IPS-NIHi7 (cell line): ENCODE measurements around the gene SLC5A6.
"Not testable (repeated sequence)": the region's sequence is repeated elsewhere in the genome, so short reads cannot be mapped to it uniquely, and the experiment has no call there.

Experiments used
- DNase-seq: peaks from one replicate; pipeline ENCODE4 v3.0.0; 2012; ENCODE audit warnings: mixed read lengths; ENCODE audit errors: extremely low spot score

SLC5A6 gene

DNA sequence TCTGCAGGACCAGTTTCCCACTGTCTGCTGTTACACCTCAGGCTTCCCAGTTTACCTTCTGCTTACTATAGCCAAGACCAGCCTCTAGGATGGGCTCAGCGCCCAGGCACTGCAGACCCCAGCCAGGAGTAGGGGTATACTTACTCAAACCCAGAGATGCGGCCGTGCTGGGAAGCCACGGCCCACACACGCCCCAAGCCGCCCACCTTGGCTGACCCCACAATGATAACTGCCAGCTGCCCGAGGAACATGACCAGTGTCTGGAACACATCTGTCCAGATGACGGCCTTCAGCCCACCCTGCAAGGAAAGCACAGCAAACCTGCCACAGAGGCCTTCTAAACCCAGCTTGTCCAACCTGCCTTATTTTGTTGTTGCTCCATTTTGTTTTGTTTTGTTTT is 6.9 kb downstream of the SLC5A6 start:
- no peak for DNase-seq

DNA sequence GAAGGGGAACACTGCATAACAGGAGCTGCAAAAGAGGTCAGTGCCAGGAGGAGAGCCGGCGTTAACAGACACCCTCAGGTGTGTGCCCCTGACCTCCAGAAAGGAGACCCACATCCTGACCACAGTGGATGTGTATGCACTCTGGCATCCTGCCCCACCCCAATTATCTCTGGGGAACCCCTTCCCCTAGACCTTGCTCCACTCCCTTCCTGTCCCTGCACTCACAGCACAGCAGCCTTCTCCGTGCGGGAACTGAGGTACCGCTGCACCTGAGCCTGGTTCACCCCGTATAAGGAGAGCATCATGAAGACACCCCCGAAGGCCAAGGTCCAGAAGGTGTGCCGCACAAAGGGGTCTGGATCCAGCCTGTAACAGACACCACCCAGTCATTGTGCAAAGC is 7.5 kb downstream of the SLC5A6 start:
- no peak for DNase-seq

DNA sequence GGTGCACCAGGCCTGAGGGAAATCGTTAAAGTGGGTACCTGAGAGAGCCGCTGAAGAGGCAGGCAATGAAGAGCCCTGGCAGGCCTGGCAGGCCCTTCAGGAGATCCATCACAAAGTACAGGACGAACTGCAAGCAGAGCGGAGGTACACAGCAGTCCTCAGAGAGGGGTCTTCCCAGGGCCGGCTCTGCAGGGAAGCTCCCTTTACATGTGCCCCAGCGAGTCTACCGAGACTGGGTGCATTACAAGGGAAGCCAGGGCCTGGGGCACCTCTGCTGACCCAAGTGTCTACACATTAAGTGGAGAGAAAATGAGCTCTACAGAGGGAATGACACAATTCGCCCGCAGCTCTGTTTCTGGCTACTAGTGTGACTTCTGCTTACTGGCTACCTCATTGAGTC is 8.3 kb downstream of the SLC5A6 start:
- no peak for DNase-seq

DNA sequence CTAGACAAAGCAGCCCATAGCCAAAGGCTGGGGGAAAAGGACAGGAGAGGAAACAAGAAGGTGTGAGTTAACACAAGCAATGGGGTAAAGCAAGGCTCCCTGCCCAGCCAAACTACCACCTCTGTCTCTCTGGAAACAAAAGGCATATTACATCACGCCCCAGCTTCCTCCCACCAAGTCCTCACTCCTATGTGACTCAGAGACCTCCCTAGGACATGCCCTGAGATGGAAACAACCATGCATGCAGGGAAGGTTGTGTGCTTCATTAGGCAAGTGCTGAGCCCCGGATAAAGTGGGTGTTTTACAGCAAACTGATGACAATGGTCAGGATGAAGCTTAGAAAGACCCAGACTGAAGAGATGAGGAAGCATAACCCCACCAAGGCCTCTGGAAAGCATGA is 9.2 kb downstream of the SLC5A6 start:
- no peak for DNase-seq

DNA sequence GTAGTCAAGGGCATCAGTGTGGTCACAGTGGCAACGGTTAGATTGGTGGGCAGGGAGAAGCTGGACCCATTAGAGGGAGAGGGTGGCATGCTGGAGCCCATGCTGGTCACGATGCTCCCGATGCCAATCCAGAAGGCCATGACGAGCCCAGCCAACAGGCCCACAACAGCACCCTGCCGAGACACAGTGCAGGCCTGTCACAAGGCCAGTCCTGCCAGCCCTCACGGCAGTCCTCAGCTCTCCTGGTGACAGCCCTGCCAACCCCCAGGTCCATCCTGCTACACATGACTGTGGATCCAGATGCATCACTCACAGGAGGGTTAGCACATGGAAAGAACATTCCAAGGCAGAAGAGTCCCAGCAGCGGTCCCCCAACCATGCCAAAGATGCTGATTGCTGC is 10.4 kb downstream of the SLC5A6 start:
- DNase-seq: no peak

DNA sequence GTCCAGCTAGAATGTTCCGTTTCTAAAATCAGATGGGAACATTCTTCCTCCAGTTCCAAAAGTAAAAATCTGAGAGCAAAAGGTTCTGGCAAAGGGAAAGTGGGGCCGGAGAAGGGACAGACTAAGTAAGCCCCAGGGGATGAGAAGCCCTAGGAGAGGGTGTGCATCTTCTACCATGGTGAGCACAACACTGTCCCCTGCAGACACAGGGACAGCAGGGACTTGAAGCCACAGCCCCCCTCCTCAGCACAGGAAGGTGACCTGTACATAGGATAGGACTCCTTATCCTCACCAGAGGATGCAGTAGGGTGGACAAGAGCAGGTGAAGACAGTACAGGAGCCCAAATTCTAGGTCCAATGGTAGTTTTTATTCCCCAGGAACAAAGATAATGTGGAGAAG is 12.8 kb downstream of the SLC5A6 start:
- DNase-seq: no peak

DNA sequence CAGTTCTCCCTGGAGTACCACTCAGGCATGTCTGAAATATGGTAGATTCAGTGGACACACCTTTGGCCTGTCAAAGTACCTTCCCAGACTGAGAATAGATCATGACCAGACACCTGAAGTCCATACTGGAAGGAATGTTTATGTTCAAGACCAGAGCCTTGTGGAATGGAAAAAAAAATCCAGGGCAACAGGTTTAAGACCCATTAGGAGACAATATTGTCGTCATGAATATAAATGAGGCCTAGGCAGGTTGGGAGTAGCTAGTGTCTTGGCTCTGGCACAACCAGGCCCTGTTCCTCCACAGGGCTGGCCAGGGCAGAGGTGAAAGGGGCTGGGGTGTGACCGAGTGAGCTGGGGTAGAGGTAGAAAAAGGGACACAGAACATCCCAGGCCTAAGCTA is 13.4 kb downstream of the SLC5A6 start:
- no peak for DNase-seq

DNA sequence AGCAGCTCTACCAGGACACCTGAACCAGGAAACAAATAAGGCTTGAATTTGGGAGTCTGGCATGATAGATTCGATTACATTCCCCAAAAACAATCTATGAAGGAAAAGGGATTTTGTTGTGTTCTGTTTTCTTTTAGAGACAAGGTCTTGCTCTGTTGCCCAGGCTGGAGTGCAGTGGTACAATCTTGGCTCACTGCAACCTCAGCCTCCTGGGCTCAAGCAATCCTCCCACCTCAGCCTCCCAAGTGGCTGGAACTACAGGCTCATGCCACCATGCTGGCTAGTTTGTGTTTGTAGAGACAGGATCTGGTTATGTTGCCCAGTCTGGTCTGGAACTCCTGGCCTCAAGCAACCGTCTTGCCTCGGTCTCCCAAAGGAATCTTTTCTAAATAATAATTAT is 14.0 kb downstream of the SLC5A6 start:
- not testable (repeated sequence) for DNase-seq

DNA sequence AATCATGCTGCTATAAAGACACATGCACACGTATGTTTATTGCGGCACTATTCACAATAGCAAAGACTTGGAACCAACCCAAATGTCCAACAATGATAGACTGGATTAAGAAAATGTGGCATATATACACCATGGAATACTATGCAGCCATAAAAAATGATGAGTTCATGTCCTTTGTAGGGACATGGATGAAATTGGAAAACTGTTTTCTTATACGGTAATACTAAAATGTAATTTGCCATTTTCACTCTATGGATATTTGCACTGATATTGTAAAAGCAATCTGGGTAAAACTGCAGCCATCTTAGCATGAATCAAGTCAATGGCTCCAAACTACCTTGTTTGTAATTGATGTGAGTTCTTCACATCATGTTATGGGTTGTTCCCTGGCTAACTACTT is 16.3 kb downstream of the SLC5A6 start:
- not testable (repeated sequence) for DNase-seq

DNA sequence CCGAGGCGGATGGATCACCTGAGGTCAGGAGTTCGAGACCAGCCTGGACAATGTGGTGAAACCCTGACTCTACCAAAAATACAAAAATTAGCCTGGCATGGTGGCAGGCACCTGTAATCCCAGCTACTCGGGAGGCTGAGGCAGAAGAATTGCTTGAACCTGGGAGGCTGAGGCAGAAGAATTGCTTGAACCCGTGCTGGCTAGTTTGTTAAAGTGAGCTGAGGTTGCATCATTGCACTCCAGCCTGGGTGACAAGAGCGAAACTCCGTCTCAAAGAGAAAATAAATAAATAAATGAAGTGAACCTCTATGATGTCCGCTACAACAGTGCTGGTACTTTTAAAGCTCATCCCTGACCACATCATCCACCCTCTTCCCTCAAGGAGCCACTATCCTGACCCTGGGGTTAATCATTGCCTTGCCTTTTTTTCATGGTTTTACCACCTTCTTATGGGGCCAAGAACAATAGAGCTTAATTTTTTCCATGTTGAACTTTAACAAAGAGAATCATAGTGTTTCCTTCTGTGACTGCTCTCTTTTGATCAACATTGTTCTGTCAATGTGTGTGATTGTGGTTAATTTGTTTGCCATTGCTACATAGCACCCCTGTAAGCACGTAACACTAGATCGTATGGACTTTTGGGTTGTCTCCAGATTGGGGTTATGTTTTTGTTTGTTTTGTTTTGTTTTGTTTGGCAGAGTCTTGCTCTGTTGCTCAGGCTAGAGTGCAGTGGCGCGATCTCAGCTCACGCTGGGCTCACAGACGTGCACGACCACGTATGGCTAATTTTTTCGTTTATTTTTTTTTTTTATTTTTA is 17.3 kb downstream of the SLC5A6 start:
- DNase-seq: no peak

DNA sequence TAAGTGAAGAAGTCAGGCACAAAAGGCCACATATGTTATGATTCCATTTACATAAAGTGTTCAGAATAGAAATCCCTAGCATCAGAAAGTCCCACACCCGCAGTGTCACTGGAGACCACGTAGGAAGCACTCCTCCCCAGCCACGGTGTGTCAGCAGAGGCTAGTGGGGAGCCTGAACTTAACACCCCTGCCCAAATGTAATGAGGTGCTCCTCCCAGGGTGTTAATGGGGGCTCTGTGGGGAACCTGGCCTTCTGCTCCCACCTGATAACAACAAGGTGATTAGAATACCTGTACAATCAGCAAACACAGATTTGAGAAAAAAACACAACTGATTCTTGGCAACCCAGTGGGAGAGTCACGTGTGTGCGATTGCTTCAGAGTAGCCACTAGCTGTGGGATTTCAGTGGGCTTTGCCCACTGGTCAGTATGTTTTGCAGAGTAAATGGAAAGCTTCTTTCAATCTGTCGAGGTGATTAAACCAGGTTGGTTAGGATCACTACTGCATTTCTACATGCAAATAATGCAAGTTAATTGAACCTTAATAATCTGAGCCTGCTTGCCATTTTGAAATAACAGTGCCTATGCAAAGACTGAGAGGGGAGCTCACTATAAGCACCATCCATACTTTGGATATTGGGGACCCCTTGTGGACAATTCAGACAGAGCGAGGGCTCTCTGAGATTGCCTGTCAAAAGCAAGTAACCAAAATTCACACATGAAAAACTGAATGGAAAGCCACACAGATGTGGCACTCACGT is 20.8 kb downstream of the SLC5A6 start:
- peak; percentile 63 for DNase-seq

DNA sequence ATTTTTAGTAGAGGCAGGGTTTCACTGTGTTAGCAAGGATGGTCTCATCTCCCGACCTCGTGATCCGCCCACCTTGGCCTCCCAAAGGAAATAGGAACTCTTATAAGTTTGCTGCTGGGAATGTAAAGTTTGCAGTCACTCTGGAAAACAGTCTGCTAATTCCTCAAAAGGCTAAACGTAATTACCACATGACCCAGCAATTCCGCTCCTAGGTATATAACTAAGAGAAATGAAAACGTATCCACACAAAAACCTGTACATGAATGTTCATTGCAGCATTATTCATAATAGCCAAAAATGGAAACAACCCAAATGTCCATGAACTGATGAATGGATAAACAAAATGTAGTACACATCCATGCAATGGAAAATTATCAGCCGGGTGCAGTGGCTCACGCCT is 22.1 kb downstream of the SLC5A6 start:
- DNase-seq: no peak

DNA sequence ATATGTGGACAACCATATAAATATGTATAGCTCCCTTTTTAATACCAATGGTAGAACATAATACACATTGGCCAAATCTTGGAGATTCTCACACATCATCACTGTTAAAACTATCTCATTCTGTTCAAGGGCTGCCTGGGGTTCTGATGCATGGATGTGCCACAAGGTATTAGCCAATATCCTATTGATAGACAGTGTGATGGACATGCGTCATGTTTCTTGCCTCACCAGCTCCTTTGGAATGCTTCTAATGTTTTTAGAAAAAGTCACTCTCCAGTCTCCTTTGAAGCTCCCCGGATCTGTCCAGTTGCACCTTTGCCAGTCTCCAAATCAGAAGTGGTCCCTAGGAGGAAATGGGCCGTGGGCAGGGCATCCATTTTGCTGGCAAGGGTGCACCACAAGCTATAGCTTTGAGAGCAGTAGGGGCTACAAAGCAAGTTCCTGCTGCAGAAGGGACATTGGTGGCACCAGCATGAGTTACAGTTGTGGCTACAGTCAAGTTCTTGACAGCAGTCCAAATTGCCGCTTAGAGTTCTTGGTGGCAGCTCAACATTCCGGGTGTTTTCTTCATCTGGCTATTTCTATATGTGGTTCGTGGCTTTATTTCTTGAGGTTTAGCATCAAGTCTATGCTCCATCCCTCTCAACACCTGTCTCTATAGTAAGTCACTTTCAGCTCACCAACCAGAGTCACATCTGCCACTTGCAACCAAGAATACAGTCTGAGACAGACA is 25.3 kb downstream of the SLC5A6 start:
- no peak for DNase-seq

DNA sequence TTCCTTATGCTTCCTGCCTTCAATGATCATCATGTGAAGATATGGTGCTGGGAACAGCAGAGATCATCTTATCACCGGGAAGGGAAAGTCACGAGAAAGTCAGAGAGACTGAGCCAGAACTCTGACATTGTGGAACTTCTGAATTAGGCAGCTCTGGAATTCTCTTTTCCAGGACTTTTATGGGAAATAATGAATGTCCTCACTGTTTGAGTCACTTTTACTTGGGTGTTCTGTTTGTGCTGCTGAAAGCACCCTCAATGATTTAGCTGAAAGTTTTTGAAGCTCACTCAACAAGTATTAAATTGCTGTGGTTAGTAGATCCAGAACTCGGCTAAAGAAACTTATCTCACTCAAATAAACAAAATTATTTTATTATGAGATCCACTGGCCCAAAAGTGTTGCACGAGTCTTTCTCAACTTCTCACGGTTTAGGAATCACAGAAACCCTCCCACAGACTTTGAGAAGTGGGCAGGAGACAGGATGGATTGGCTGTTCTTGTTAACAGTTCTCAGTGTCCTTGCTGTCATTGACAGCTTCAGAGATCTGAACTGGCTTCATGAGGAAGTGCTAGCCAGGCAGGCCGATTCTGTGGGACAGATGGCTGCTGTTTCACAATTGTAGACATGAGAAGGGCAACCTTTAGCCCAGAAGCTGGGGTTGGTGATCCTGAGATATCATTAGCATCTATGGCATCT is 26.6 kb downstream of the SLC5A6 start:
- DNase-seq: no peak

DNA sequence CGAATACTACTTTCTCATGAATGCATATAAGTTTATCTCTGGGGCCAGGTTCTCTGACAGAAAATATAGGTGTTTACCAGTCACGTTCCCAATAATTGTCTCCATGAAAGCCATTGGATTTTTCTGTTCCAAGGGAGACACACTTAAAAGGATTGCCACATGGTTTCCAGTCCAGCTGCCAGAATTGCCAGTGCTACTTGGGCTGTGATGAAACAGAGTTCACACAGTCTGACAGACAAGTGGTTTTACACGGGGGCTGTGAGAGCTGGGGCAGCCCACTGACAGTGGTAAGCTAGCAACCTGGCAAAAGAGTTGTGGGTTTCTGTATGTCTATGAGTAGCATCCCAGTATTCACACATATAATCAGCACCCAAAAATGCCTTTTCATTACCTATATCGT is 28.0 kb downstream of the SLC5A6 start:
- DNase-seq: no peak

DNA sequence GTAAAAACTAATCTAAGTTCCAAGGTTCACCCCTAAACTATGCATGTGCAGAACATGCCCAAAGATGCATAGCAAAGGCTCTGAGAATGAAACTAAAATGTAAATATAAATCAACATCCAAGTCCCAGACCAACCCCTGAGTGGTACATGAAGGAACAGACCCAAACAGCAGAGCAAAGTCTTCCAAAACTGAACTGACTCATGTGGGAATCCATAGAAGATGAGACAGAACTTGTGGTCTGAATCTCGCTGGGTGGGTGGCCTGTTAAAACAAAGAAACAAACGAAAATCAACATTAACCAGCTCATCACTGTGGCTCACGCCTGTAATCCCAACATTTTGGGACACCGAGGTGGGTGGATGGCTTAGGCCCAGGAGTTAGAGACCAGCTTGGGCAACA is 29.7 kb downstream of the SLC5A6 start:
- DNase-seq: no peak

DNA sequence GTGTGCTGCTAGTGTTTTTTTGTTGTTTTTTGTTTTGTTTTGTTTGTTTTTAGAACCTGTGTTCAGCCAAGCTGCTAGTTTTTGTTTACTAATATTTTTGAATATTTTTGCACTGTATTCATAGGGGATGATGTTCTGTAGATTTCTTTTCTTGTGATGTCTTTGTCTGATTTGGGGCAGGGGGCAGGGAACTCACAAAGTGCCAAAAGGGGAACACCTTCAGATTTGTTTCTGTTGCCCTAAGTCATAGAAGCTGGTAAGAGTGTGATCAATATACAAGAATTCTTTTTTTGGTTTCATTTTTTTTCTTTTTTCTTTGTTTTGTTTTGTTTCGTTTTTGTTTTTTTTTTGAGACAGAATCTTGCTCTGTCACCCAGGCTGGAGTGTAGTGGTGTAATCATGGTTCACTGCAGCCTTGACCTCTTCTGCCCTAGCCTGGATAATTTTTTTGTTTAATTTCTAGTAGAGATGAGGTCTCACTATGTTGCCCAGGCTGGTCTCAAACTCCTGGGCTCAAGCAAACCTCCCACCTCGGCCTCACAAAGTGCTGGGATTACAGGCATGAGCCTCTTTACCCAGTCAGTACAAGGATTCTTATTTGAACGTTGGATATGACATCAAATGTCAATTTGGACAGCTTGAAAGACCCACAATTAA is 32.6 kb downstream of the SLC5A6 start:
- no peak for DNase-seq

DNA sequence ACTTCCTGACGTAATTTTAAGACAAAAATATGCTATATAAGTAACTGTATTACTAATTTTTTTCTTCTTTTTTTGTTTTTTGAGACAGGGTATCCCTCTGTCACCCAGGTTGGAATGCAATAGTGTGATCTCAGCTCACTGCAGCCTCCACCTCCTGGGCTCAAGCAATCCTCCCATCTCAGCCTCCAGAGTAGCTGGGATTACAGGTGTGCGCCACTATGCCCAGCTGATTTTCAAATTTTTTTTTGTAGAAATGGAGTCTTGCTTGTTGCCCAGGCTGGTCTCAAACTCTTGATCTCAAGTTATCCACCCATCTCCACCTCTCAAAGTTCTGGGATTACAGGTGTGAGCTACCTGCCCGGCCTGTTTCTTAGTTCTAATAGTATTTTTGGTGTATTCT is 33.6 kb downstream of the SLC5A6 start:
- DNase-seq: no peak

DNA sequence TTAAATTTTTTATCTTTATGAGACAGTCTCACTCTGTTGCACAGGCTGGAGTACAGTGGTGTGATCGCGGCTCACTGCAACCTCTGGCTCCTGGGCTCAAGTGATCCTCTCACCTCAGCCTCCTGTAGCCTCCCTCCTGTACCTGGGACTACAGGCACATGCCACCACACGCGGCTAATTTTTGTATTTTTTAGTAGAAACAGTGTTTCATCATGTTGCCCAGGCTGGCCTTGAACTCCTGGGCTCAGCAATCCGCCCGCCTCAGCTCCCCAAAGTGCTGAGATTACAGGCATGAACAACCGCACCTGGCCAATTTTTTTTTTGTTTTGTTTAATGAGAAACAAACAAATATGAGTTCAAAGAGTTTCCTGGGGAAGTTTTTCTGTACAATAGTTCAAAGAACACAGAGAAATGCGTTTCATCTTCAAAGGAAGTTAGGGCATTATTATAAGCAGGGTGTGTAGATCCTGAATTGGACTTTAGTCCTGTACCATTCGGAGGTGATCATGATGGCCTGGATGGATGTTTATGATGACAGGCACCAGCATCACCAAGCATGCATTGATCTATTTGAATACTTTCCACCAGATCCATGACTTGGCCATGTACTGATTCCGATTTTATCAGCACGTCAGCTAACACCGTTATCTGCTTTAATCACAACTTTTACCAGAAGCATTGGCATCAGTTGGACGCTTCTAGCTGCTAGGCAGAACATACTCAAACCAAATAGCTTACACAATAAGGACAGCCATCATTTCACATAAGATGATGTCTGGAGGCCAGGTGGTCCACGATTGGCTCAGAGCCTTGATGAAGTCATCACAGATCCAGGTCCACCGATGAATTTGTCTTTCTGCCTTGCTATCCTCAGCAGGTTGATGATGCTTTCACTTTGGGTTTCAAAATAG is 34.4 kb downstream of the SLC5A6 start:
- DNase-seq: no peak

DNA sequence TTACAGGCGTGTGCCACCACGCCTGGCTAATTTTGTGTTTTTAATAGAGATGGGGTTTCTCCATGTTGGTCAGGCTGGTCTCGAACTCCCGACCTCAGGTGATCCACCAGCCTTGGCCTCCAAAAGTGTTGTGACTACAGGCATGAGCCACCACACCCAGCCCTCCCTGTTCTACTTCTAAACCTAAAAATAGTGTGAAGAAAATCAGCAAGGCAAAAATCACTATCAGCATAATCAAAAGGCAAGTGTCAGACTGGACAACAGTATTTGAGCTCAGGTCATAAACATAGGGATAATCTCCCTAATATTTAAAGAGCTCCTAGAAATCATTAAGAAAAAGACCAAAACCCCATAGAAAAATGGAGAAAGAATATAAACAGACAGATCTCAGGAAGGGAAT is 36.3 kb downstream of the SLC5A6 start:
- DNase-seq: not testable (repeated sequence)
